Activated CD4-positive, alpha-beta T cell treated with anti-CD3 and anti-CD28 coated beads for 24 hours (primary cell): ENCODE measurements around the gene STMN3.
"Not testable (repeated sequence)": the region's sequence is repeated elsewhere in the genome, so short reads cannot be mapped to it uniquely, and the experiment has no call there.

ENCODE experiments used
- DNase-seq, 2 donors: peaks; one replicate each; pipeline ENCODE4 v3.0.0-alpha.2; 2020; ENCODE audit warnings: low read depth in 2 of 2

STMN3 gene

DNA sequence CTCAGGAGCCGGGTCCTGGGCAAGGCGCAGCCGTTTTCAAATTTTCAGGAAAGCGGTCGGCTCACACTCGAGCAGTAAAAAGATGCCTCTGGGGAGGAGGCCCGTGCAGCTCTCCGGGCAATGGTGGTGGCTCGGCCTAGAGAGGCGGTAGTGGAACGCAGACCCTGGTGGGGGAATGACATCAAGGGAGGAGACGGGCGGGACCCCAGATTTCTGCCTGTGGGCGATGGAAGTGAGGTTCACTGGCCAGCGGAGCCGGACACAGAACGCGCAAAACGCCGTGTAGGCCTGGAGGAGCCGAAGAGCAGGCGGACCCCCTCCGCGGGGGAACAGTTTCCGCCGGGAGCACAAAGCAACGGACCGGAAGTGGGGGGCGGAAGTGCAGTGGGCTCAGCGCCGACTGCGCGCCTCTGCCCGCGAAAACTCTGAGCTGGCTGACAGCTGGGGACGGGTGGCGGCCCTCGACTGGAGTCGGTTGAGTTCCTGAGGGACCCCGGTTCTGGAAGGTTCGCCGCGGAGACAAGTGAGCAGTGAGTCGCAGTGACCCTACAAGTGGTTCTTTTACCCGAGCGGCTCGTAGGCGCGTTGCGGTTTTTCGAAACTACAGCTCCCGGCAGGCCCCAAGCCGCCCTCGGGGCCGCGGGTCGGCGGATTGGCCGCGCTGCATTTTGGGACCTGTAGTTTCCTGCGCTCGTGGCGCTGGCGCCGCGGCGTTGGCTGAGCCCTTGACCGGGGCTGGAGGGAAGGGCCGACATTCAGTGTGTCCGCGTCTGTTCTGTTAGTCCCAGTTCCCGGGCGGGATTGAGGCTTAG is 4.9 kb upstream of the STMN3 start, which contains the start of gene RTEL1:
Gene RTEL1 (plus strand): TSS at position 376 of the 812 bp plus-strand sequence. CDS start 1,091 bp downstream, outside the sequence.
- peak; percentile 78 to 79 for DNase-seq

DNA sequence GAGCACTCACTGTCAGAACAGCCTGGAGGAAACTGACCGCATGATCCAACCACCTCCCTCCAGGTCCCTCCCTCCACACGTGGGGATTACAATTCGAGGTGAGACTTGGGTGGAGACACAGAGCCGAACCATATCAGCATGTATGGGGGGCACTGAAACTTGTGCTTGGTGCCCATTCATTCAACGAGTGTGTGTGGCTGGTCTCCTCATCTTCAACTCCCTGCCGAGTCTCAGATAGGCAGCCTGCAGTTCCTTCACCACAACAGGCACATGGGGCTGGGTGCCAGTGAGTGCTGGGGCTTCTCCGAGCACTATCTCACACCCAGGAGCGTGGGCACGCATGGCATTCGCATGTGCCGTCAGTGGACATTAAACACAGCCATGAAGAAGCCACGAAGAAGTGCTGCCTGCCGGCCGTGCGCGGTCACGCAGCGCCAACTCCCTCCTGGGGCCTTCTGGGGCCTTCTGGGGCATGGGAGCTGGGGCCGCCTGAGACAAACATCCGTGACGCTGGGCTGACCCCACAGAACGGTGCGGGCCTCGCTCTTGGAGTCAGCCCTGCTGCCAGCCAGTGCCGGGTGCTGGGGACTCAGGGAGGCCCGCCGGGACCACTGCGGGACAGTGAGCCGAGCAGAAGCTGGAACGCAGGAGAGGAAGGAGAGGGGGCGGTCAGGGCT is 4.2 kb upstream of the STMN3 start:
- no peak for DNase-seq

GRCh38 chr20:63656451-63656850 is 3.2 kb upstream of the STMN3 start:
- no peak for DNase-seq

- no peak for DNase-seq
These were observed 2.0 kb upstream of the STMN3 start for GRCh38 chr20:63655249-63655648.

DNA sequence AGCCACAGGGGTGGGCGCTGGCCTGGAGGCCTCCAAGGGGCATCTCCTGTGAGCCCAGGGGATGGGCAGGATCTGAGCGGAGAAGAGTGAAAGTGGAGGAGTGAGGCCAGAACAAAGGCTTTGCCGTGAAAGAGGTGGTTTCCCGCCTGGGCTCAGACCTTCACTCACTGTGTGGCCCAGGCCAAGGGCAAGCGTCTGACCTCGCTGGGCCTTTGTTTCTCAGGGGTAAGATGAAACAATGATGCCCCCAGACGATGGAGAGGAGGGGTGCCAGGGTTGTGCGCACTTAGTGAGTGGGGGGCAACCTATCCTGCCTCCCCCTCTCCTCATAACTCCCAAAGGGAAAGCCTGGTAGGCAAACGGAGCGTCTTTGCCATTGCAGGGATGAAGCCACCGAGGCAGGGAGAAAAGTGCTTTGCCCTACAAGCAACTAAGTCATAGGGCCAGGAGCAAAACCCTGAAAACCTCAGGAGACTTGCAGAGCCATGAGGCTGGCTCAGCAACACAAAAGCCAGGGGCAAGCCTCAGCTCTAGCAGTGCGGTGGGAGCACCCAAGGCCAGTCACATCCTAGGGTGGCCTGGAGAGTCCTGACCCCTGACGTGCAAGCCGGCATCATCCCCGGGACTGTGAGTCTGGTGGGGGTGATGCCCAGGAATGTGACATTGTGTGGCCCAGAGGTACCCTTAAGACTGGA is 897 bp upstream of the STMN3 start:
- no peak for DNase-seq

DNA sequence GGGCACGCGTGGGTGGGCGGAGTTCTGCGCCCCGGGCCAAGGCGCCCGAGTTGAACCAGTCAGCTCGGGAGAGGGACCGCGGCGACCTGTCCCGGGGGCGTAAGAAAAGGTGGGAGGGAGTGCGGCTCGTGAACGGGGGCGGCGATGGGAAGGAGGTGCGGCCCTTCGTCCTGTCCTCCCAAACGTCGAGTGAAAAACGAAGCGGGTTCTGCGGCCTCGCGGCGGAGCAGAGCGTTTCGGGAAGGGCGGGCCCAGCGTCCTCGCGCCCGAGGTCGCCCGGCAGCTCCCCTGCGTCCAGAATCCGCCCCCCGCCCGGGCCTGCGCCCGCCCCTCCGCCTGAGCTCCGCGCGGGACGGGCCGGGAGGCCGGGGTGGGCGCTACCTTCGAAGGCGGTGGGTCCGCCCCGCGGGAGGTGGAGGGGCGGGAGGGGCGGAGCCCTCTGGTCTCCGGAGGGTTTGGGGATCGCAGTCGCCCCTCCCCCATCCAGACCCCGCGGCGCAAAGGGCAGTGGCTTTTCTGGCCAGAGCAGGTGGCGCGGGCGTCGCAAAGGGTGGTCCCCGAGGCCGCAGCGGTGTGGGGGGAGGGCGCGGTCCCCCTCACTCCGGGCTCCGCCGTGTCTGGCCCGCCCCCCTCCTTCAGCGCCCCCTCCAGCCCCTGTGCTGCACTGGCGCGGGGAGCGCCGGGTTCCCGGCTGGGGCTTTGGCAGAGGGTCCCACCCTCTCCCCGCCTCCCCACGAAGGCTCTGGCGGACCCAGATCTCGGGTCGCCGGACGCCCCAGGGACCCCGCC is 838 bp downstream of the STMN3 start:
- no peak for DNase-seq

DNA sequence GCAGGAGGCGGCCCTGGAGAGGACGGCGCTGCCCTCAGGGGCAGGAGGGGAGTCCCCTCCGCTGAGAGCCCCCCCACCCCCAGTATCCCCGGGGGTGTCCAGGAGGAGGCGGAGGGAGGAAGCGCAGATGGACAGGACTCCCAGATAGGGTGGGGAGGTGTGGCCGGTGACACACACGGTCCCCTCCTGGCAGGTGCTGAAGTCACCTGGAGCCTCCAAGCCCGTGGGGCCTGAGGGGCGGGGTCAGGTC is 1.4 kb downstream of the STMN3 start:
- no peak for DNase-seq

GRCh38 chr20:63650486-63650885 is 2.7 kb downstream of the STMN3 start:
- not testable (repeated sequence) for DNase-seq

DNA sequence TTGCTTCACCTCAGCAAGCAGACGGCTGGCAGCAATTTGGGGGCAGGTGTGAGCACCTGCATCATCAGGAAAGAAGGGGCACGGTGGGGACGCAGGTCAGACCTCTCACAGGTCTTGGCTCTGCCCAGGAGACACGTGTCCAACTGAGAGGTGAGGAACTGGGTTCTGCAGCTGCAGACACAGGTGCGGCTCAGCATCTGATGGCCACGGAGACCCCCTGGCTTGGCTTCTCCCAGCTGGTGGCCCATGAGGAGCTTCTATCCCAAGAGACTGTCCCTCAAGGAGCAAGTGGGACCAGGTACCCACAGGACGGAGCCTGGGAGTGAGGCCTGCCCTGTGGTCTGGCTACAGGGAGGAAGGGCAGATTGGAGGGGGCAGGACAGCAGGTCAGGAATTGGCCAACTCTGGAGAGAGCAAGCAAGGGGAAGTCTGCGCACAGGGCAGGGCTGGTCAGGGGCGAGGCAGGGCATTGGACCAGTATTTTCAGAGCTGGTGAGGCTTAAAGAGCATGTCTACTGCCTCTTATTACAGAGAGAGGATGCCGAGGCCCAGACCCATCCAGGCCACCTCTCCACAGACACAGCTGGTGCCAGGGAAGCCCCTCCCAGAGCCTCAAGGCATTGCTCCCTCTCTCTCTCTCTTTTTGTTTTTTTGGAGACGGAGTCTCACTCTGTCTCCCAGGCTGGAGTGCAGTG is 4.2 kb downstream of the STMN3 start:
- no peak for DNase-seq

- no peak for DNase-seq
These were observed 5.0 kb downstream of the STMN3 start for GRCh38 chr20:63648190-63648589.

DNA sequence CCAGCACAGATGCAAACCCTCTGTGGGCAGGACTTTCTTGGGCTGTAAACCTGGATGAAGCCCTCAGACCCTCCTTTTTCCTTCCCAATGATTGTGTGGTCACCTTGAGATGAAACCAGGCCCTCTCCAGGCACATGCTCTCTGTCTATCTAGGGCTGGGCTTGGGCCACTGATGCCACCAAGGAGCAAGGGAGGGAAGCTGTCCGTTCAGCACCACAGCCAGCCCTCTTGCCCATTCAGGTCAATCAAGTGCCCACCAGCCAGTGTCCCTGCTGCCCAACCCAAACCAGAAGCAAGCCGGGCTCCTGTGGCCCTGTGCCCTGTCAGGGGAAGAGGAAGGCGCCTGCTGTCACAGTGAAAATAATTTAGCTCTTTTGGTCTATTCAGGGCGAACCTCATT is 8.0 kb downstream of the STMN3 start:
- DNase-seq, result no peak

DNA sequence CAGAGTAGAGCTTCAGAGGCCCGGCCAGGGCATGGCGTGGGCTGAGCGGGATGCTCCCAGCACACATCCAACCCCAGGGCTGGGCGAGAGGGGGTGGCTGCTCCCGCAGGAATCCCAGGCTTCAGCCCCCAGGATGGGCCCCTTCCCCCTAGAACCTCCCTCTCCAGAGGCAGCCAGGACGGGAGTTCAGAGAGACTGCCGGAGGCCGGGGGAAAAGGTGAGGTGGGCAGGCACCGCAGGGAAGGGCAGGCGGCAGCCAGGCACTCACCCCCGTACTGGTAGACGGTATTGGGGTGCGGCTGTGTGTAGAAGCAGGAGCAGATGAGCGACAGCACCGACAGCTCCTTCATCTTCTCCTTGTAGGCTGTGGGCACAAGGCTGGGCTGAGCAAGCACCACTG is 9.3 kb downstream of the STMN3 start:
- DNase-seq, result no peak

- DNase-seq, result no peak
These were observed 9.7 kb downstream of the STMN3 start for GRCh38 chr20:63643499-63643898.

DNA sequence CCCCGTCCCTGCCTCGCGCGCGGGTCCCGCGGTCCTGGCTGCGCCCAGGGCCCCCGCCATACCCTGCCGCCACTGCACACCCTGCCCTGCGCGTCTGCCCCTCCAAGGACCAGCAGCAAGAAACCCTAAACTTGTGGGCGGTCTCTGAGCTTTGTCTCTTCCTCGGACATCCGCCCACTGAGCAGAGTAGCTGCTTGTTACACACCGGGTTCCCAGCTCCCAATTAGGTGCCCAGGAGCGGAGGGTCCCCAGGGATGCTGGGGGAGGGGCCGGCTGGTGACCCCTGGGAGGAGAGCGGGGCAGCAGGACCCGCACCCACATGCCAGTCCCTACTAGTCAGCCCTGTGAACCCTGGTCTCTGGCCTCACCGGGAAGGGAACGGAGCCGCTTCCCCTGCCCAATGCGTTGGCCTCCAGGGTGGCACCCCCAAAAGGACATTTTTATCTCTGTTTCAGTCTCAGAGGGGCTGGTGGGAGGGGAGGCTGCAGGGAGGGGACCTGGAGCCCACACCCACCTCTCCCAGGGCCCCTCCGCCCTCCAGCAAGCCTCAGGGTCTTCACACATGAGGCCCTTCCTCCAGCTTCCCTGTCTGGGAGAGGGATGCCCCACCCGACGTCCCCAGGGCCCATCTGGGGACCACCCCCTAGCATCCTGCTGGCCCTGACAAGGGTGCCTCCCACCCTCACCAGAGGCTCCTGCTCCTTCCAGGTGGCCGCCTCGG is 10.5 kb downstream of the STMN3 start:
- no peak for DNase-seq

DNA sequence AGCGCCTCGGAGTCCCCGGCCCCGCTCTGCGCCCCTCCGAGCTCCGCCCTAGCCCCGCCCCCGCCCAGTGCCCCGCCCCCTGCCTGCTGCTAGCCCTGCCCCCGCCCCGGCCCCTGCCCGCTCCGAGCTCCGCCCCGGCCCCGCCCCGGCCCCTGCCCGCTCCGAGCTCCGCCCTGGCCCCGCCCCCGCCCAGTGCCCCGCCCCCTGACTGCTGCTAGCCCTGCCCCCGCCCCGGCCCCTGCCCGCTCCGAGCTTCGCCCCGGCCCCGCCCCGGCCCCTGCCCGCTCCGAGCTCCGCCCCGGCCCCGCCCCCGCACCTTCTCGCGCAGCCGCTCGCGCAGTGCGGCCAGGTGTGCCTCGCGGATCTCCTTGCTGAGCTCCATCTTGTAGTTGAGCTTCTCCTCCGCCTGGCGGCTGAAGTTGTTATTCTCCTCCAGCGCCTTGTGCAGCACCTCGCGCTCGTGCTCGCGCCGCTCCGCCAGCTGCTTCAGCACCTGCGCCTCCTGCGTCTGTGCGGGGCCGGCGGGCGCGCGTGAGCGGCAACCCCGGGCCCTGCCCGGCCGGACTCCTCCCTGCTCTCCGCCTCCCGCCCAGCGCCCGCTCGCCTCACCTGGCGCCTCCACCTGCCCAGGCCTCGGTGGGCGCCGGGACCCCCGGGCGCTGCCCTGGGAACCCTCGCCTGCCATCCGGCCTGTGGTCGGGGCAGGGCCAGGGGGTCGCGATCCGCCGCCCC is 11.3 kb downstream of the STMN3 start:
- peak; percentile 97 to 98 for DNase-seq

- no peak for DNase-seq
These were observed 12.0 kb downstream of the STMN3 start for GRCh38 chr20:63641146-63641791.

GRCh38 chr20:63640686-63641085 is 12.5 kb downstream of the STMN3 start:
- DNase-seq, result not testable (repeated sequence)

GRCh38 chr20:63640086-63640485 is 13.1 kb downstream of the STMN3 start:
- no peak for DNase-seq

GRCh38 chr20:63639093-63639975 is 13.9 kb downstream of the STMN3 start:
- DNase-seq, result peak; percentile 51
